HG03520 (cell line): Measurements from ENCODE around the gene MATK.

ENCODE experiments used
- ATAC-seq: cut with Tn5 transposase; IDR thresholded peaks from one replicate; pipeline ENCODE4 v1.9.1; 2021; ENCODE audit warnings: mild to moderate bottlenecking, moderate library complexity; ENCODE audit not compliant: unreplicated experiment

The MATK gene

DNA sequence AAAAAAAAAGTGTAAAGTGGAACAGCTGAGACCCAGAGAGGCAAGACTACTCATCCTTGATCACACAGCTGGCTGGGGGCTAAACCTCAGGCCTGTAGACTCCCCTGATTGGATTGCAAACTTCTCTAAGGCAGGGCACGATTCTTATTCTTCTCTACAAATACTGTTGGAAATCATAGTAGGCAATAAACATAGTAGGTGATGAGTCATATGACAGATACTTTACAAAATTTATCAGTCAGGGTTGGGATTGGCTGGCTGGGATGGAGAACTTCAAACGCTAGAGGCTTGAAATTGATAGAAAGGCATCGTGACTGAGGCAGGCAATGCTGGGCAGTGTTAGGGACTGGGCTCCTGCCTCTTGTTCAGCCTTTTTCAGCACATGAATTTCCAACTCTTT, 5.9 kb upstream of the MATK start:
- no peak for ATAC-seq

DNA sequence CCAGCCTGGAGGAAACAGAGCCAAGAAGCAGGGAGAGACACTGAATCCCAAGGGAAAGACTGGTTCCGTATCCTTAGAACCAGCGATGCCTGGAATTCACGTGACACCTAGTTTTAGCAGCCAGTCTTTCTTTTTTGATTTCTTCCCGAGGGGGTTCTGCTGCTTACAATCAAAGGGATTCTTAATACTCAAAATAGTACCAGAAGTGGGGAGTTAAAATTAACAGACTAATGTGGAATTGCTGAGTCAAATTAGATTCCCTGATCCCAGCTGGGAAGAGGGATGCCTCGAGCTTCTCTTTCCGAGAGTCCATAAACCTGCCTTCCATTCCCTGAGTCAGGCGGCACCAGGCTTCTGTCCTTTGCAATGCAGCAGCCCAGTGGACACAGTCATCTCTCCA, 4.8 kb upstream of the MATK start:
- ATAC-seq: no peak

DNA sequence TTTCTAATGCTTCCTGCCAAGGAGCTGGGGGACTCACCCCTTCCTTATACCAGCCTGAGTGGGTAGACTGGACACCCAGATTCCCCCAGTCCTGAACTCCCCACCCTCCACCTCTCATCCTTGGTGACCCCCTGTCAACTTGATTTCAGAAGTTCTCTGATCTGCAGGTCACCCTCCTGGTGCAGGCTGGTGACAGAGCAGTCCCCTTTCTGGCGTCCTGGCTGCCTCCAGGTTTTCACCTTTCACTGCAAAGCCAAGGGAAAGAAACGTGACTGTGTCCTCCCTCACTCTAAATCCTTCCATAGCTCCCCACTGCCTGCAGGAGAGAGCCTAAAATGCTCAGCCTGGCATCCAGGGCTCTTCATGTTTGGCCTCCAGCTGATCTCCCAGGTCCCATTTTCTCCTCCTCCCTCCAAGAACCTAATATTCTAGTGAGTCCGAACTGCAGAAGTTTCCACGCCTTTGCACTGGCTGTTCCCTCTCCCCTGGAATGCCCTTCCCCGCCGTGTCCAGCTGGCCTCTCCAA, 4.1 kb upstream of the MATK start:
- no peak for ATAC-seq

DNA sequence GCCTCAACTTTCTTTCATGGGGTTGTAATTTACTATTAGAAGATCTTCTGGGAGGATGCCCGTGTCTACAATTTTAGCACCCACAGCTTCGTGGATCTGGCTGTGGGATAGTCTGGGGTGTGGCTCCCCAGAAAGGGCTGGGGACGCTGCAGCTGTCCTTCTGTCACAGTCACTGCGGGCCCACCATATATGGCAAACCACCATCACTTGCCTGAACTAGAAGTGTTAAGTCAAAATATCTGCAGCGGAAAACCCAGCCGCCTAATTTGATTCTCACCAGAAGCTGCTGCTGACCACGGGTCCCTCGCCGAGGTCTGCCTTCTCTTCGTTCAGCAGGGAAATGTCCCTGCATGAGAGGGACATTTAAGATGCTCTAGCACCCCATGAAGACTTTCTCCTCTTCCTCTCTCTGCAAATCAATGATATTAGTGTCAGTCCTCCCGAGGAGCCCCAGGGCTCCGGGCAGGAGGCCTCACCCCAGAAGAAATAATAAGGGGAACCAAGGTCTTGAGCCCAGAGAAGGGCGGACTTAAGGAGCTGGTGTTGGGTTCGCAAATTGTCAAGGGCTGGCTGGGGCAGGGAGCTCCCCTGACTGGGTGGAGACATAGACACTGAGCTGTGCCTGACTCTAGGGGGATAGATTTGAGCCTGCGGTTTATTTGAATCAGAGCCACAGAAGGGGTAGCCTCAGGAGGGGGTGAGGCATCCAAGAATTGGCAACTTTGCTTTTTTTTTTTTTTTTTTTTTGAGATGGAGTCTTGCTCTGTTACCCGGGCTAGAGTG, 3.0 kb upstream of the MATK start:
- ATAC-seq: no peak

DNA sequence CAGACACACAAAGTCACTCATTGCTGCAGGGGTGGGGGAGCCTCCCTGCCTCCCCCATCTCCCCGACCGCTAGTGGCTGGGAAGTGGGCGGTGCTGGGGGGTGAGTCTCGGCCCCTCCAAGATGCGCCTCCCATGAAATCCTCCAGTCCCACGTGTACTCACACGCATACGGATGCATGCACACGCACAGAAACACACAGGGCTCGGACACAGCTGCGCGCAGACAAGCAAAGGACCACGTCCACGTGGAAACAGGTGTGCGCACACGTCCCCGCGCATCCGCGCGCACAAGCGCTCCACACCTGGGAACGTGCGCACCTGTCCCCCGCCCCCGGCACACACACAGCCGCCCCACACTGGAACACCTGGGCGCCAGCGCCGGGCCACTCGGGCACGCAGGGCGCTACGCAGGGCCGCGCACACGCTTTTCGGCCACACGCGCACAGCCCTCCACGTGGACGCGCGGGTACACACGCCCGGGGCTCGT, 687 bp downstream of the MATK start:
- ATAC-seq: no peak

DNA sequence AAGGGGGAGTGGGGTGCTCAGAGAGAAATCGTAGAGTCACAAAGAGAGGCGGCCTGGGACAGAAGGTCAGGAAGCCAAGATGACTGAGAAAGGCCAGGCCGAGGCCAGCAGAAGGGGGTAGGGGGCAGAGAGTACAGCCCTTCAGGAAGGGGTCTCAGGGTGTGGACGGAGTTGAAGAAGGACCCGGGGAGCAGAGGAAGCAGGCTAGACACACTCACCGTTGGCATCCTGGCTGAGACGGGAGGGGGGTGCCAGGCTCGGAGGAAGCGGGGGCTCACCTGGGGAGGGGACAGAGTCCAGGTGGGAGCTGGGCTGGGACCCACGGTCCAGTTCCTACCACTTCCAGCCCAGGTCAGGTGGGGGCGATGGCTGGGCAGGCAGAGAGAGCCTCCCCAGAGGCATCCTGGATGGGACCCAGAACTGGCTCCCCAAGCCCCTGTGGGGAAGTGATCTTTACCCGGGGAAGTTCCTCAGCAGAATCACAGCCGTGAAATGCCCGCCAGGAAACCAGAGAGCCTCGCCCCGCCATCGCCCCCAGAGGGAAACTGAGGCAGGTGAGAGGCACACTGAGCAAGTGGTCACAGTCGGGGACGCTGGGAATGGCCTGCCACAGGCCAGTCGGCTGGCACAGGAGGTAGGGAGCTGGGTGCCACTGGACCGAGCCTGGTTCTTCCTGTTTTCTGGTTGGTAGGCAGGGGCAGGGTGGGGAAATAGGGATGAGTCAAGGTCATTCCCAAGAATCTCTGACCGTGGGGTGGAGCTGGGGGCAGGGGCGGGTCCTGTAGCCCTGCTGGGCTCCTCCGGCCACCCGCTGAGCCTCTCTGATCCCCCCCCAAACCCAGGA, 1.4 kb downstream of the MATK start:
- no peak for ATAC-seq

DNA sequence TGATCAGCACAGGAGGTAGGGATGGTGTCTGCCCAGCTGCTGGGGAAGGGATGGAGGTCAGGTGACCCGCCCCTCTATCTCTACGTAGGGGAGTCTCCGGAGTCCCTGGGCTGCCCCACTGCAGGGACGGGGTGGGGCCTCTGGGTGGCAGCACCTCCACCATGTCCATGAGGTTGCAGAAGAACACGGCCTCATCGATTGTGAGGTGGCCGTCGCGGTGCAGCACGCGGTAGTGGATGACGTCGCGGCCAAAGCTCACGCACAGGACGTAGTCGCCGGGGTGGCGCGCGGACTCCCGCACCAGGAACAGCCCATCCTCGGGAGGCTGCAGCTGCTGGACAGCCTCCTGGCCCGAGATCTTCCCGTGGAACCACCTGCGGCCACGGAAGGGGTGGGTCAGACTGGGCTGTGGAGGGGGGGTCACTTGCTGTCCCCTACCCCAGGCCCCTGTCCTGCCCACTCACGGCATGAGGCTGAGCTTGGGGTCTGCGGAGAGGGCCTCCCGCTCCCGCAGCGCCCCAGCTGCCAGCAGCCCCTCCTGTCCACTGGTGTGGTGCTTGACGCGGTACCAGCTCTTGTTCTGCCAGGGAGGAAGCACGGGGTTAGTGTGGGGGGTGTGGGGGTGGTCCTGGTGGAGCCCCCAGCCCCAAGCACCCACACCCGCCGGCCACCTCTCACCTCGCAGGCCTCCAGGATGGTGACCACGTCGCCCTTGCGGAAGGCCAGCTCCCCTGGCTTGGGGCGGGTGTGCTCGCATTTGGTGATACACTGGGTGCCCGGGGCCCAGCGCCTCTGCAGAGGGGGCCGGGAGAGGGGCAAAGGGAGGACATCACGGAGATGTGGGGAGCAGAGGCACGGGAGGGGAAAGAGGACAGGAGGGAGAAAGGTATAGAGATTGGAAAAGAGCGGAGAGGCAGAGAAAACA, 2.3 kb downstream of the MATK start:
- ATAC-seq: no peak

DNA sequence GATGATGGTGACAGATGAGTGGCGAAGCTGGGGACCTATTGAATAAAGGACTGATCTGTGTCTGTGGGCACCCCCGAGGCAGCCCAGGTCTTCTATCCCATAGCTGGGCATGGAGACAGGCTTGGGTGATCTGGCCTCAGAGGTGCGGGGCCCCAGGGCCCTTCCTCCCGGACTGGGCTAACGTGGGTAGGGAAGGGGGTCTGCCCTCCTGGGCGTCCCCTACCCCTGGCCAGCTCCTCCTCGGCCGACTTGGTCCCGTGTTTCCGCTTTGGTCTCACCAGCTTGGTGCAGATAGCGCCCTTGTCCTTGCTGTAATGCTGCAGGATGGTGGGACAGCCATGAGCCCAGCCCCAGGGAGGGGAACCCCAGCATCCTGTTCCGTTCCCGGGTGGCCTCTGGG, 3.3 kb downstream of the MATK start:
- ATAC-seq: no peak

DNA sequence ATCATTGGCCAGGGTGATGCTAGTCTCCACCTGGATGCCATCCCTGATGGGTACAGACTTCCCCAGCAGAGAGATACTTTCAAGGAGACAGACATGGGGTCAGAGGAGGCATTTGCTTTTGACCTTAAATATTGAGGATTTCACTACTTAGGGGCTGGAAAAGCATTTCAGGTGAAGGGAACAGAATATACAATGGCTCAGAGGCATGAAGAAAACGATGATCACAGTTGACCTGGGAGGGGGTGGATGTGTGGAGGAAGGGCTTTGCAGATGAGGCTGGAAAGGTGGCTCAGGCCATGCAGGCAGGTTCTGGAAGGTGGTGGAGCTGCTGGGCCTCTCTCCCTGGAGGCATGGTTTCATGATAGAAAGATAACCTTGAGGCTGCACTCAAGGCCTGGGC, 3.9 kb downstream of the MATK start:
- no peak for ATAC-seq

DNA sequence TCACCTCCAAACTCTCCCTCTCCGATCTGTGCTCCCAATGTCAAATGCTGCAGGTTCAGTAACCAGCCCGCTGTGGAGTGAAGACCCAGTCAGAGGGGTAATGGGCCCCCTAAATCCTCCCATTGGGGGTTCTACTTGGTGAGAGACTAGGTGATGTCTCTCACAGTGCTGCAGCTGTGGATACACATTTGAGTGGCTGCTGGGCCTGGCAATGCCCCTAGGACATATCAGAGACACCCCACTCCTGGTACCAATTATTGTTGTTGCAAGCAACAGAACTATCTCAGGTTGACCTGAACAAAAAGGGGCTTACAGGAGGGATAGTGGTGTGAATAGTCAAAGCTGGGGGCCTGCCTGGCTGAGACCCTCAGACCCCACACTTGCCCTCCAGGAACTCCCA, 4.6 kb downstream of the MATK start:
- no peak for ATAC-seq

DNA sequence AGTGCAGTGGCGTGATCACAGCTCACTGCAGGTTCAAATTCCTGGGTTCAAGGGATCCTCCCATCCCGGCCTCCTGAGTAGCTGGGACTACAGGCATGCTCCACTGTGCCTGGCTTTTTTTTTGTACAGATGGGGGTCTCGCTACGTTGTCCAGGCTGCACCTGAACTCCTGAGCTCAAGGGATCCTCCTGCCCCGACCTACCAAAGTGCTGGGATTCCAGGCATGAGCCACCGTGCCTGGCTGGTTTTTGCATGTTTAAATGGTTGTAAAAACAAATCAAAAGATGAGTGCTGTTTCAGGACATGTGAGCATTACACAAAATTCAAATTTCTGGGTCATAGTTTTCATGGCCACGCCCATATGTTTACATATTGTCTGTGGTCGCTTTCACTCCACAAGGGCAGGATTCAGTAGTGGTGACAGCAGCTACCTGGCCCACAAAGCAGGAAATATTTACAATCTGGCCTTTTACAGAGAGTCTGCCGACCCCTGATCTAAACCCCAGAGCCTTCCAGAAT, 5.3 kb downstream of the MATK start:
- ATAC-seq: no peak

DNA sequence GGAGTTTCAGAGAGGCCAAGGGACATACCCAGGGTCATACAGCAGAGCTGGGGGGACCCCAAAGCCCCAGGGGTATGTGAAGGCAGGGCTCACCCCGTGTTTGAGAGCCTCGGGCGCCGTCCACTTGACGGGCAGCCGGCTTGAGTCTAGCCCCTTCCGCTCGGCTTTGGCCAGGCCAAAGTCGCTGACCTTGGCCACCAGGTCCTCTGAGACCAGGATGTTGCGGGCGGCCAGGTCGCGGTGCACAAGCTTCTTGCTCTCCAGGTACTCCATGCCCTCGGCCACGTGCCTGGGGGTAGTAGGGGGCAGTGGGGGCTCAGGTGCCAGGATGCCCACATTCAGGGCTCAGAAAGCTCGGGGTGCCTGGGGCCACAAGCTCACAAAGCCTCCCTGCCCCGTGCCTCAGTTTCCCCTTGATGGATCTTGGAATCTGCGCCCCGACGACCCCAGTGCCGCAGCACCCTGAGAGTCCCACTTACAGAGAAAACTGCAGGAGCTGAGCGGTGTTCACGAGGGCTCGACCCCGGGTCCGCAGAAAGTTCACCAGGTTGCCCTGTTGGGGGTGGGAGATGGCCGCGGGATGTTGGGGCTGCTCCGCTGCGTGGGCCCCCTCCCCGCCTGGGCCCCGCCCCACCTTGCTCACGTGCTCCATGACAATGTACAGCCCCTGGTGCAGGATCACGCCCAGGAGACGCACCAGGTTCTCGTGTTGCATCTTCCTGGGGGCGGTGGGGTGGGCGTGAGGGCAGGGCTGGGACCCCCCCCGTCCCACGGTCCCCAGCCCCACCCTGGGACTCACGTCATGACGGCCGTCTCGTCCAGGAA, 7.1 kb downstream of the MATK start:
- ATAC-seq: no peak

DNA sequence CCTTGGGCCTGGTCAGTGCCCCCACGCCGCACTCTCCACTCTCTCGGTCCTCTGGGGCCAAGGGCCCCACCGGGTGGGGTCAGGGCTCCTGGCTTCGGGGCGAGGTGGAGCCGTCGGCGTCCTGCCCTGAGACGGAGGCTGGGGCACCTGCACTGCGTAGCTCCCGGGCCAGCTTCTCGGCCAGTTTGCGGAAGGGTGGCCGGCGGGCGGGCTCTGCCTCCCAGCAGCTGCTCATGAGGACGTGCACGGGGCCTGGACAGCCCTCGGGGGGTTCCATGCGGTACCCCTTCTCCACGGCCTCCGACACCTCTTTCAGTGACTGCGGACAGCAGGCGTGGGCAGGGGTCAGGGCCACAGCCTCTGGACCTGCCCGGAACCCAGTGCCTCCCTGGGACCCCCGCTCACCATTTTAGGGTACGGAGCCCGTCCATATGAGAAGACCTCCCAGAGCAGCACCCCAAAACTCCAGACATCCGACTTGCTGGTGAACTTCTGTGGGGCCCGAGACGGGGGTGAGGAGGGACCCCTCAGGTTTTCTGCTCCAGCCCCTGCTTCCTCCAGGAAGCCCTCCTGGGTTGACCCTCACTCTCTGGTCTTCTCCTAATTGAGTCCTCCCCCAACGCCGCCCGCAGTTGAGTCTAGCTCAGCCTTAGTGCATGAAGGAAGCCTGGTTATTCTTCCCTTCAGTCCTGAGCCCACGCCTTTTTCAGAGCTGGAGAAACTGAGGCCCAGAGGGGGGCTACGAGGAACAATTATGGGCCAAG, 7.9 kb downstream of the MATK start:
- no peak for ATAC-seq

DNA sequence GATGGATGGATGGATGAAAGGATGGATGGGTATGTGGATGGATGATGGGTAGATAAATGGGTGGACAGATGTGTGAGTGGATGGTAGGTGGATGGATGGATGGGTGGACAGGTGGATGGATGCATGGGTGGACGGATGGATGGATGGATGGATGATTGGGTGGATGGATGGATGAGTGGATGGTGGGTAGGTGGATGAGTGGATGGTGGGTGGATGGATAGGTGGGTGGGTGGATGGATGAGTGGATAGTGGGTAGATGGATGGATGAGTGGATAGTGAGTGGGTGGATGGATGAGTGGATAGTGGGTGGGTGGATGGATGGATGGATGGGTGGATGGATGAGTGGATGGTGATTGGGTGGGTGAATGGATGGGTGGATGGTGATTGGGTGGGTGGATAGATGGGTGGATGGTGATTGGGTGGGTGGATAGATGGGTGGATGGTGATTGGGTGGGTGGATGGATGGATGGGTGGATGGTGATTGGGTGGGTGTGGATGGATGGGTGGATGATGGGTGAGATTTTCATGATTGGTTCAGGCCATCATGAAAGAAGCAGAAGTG, 9.6 kb downstream of the MATK start:
- no peak for ATAC-seq

DNA sequence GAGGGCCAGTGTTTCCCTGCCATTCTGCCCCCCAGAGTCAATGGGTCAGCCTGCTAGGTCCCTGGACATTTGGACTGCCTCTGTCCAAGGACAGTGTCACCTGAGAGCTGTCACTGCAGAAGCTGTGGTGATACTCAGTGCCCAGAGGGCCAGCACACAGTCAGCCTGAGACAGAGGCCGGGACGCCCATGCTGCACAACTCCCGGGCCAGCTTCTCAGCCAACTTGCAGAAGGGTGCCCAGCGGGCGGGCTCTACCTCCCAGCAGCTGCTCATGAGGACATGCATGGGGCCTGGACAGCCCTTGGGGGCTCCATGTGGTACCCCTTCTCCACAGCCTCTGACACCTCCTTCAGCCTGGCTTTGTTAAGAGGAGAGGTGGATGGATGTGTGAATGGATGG, 10.3 kb downstream of the MATK start:
- ATAC-seq: no peak

DNA sequence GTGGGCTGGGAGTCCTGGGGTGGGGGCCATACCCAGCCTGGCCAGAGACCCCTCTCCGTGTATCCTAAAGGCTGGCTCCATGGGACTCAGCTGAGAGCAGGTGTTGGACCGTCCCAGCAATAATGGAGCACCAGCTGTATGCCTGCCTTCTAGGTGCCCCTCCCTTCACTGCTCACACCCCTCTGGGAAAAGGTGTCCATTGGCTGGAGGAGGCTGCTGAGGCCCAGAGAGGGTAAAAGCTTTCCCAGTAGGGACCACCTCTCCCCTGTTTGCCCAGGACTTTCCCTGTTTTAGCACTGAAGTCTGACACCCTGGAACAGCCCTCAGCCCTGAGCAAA, 10.8 kb downstream of the MATK start:
- ATAC-seq: no peak

DNA sequence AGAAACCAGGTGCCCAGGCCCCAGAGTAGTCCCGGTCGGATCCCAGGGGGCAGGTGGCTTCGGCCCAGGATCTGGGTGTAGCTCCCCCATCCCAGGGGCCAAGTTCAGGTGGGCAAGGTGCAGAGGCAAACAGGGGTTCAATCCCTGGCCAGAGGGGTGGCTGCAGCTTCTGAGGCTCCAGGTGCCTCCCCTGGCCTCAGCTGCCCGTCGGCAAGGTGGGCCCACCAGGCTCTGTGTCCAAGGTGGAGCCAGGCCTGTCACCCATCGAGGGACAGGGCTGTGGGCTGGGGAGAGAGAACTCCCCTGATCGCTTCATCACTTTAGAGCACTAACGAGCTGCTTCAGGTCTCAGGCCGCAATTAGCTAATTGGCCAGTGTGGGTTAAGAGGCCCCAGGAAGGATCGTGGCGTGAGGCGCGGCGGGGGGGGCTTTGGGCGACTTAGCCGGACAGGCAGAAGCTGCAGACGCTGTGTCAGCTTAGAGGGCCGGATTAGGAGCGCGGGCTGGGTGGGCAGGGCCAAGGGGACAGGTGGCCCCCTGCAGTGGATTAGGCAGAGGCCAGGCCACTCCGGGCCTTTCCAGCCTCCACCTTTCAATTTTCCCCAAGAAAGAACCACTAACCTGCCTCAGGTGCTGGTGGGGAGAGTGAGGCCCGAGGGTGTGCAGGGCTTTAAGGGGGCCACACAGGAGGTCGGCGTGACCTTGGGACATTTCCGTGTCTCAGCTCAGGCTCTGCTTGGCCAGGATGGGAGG, 11.4 kb downstream of the MATK start:
- ATAC-seq: no peak

DNA sequence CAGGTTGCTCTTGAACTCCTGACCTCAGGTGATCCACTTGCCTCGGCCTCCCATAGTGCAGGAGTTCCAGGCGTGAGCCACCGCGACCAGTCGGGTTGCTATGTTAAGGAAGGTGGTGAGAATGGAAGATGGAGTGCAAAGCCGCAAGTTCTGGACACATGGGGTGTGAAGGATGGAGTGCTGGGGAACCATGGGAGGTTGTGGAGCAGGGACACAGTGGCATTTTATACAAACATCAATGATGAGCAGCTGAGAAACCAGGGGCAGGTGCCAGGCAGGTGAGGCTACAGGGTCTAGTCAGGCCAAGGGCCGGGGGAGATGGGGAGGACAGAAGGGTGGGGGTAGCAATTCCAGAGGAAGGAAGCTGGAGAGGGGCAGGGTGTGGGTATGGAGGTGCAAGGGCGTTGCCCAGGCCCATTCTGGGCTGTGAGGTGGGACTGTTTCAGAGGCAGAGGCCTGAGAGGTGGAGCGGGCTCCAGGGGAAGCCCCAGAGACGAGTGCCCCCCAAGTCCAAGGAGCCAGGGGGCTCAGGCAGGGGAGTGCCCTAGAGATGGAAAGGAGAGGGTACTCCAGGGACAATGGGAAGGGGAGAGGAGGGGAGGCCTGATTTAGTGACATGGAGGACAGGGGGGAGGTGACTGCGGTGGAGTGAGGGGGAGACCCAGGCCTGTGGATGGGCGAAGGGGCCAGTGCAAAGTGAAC, 12.2 kb downstream of the MATK start:
- ATAC-seq: no peak
